DMS153 treated with DMSO at 0.1 percent for 48 hours (cell line): Measurements from ENCODE around the gene DVL2.

Source experiments
- DNase-seq: peaks from one replicate; lab custom pipeline; 2025; ENCODE audit not compliant: unreplicated experiment; lab: John Stamatoyannopoulos, UW

Gene DVL2

GRCh38 chr17:7234083-7234951 is at the start of gene DVL2:
Gene DVL2 (minus strand): TSS chr17:7234517. CDS start chr17:7234262, 255 bp downstream.
- peak; percentile 22 for DNase-seq

- no peak for DNase-seq
Observed at GRCh38 chr17:7283471-7284216, 49.3 kb upstream of the DVL2 start.

- DNase-seq = no peak
Observed at GRCh38 chr17:7282752-7283321, 48.5 kb upstream of the DVL2 start.

GRCh38 chr17:7281953-7282751 is 47.8 kb upstream of the DVL2 start:
- no peak for DNase-seq

GRCh38 chr17:7281074-7281952 is 47.0 kb upstream of the DVL2 start, which contains the start of gene SLC2A4:
Gene SLC2A4 (plus strand): TSS chr17:7281718. CDS start chr17:7281935, 217 bp downstream.
- DNase-seq = peak; percentile 6

GRCh38 chr17:7280519-7281073 is 46.3 kb upstream of the DVL2 start:
- DNase-seq = peak; percentile 62

- no peak for DNase-seq
Observed at GRCh38 chr17:7279448-7279847, 45.1 kb upstream of the DVL2 start.

- no peak for DNase-seq
Observed at GRCh38 chr17:7266784-7267183, 32.5 kb upstream of the DVL2 start.

GRCh38 chr17:7263801-7264078 is 29.4 kb upstream of the DVL2 start:
- no peak for DNase-seq

- DNase-seq = no peak
Observed at GRCh38 chr17:7262935-7263800, 28.9 kb upstream of the DVL2 start.

- peak; percentile 40 for DNase-seq
Observed at GRCh38 chr17:7262192-7262934, 28.0 kb upstream of the DVL2 start, which contains the start of gene CLDN7. Gene CLDN7 (minus strand): TSS chr17:7262478. CDS start chr17:7262043, 435 bp downstream.

GRCh38 chr17:7261379-7262191 is 27.3 kb upstream of the DVL2 start:
- DNase-seq = no peak

- DNase-seq = no peak
Observed at GRCh38 chr17:7260651-7261378, 26.5 kb upstream of the DVL2 start.

- no peak for DNase-seq
Observed at GRCh38 chr17:7260151-7260550, 25.8 kb upstream of the DVL2 start.

- DNase-seq = no peak
Observed at GRCh38 chr17:7259555-7259889, 25.2 kb upstream of the DVL2 start.

GRCh38 chr17:7258731-7259554 is 24.6 kb upstream of the DVL2 start:
- DNase-seq = no peak
